Stimulated activated CD8-positive, alpha-beta memory T cell treated with anti-CD3 and anti-CD28 coated beads, Interleukin-12 subunit alpha, Interleukin-12 subunit beta, amount 100 ng/mL, for 1 hour (primary cell): ENCODE data around the gene P3H2.
"Not testable (repeated sequence)": the region's sequence is repeated elsewhere in the genome, so short reads cannot be mapped to it uniquely, and the experiment has no call there.

ENCODE experiments used
- DNase-seq: peaks from one replicate; pipeline ENCODE4 v3.0.0-alpha.2; 2020; ENCODE audit warnings: low read depth

Gene P3H2

DNA sequence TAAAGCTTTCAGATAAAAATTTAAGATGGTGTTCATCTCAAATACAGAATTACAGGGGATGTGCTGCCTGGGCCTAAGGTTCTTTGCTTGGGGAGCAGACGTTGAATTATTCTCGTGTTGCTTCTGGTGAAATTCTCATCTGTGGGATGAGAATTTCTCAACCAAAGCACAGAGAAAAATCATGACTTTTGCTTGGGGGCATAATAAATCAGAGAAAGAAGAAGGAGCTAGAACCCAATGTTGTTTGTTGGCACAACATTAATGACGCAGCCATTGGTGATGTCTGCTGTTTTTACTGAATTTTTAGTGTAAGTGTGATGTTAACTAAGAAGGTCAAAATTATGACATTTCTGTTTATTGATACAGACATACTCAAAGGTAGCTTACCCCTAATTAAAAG is 35.7 kb downstream of the P3H2 start:
- DNase-seq = no peak

DNA sequence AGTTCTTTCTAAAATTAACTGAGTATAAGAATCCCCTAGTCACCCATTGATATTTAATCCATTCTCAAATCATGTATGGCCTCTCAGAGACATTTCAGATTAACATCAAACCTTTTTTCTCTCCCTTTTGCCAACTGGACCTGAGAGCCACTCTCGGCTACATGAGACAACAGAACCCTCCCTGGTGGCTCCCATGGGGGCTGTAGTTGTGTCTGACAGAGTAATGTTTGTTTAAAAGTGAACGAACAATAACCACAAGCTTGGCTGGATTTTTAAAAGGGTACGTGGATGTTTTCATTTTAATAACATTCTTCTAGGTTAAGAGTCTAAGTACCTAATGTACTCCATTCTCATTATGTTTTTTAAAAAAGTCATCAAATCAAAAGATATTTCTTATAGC is 37.1 kb downstream of the P3H2 start:
- DNase-seq = no peak

DNA sequence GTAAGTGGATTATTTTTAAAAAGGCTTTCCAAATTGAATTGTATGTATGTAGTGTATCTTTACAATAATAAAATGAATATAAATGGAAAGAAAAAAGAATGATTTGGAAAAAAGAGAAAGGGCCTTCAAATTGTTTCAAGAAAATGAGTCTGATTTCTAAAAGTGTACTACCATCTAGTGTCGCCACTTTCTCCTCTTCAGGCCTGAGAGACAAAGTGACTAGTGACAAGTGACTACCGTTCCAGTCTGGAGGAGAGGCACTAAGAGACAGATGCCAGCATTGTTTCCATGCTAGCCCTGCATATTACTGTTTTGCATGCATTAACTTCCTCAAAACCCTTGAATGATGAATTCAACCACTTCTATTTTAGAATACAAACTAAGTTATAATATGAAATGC is 39.3 kb downstream of the P3H2 start:
- DNase-seq = no peak

GRCh38 chr3:190079173-190079572 is 41.5 kb downstream of the P3H2 start:
- DNase-seq = not testable (repeated sequence)

GRCh38 chr3:190077395-190078045 is 43.2 kb downstream of the P3H2 start:
- no peak for DNase-seq

GRCh38 chr3:190076601-190077394 is 43.9 kb downstream of the P3H2 start:
- DNase-seq = no peak

- DNase-seq = no peak
Observed at GRCh38 chr3:190076136-190076535, 44.6 kb downstream of the P3H2 start.

DNA sequence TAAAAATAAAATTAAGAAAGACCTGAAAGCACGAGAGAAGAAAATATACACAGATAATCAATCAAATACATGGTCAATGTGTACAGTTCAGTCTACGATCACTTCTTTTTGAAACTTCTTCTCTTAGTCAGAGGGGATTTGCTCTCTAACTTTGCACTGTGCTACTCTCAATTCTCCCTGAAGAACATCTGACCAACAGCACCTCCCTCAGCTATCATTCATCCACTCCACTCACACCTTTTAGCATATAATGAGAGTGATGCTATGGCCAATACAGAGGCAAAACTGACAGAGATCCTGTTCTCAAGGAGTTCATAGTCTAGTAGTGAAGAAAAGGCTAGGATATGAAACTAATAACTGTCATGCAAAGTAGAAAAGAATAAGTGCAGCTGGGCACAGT is 45.9 kb downstream of the P3H2 start:
- DNase-seq = no peak

- no peak for DNase-seq
Observed at GRCh38 chr3:190073264-190074008, 47.3 kb downstream of the P3H2 start.

DNA sequence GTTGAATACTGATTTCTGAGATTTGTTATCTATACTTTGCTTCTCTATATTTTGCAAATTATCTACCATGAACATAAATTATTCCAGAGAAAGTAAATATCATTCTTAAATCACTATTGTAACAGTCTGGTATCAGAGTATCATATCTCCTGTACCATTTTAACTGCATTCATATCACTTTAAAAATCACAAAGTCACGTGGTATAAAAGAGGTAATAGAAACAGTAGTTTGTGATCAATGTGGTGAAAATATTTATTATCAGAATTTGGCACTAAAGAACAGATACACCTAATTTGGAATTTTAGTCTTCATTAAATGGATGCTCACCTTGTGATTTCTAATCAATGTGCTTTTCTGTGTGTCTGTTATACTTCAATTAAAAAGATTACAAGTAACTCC is 47.8 kb downstream of the P3H2 start:
- DNase-seq = no peak

- not testable (repeated sequence) for DNase-seq
Observed at GRCh38 chr3:190071921-190072320, 48.8 kb downstream of the P3H2 start.

GRCh38 chr3:190070622-190071347 is 49.9 kb downstream of the P3H2 start:
- DNase-seq = no peak

GRCh38 chr3:190065204-190065603 is 55.5 kb downstream of the P3H2 start:
- no peak for DNase-seq

DNA sequence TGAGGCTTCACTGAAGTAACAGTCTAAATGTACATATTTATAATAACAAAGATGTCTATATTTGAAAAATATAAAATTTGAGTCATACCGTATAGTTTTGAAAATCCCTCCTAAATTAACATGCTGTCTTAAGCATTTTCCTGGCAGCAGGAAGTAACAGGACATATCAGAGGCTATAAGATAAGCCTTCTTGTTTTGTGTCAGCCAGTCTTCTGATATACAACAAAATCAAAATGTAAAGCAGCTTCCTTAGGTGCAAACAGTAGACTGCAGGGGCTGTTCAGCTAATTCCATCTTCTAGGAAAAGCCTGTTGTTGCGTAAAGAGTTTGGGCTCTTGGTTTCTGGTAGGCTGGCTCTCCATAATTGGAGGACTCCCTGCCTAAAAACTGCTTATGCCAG is 56.0 kb downstream of the P3H2 start:
- DNase-seq = no peak

DNA sequence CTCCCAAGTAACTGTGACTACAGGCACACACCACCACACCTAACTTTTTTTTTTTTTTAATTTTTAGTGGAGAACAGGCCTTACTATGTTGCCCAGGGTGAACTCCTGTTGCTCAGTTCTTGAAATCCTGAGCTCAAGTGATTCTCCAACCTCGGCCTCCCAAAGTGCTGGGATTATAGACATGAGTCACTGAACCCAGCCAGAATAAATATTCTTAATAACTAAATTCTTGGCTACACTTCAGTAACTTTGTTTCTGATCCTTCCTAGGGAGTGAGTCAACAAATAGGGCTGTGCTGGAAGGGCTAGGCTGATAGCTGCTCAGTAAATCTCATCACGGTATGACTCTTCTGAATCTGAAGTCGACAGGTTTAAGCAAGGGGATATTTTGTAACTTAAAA is 56.6 kb downstream of the P3H2 start:
- no peak for DNase-seq

DNA sequence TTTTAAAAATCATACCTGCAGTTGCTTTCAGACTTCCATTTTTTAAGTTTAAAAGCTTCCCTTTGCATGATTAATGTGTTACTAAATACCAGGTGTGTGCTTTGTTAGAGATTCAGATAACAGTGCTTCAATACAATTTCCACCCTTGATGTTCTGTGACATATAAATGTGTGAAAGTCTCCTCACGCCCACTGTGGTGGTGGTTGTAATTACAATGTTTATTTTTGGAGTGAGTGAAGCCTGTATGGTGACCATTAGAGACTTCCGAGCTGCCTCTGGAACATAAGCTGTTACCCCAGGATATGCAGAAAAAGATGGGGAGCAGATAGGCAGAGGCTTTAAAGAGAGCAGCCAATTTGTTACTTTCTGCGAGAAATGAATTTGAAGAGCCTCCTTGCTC is 57.2 kb downstream of the P3H2 start:
- no peak for DNase-seq

- no peak for DNase-seq
Observed at GRCh38 chr3:190060192-190060775, 60.4 kb downstream of the P3H2 start.

- no peak for DNase-seq
Observed at GRCh38 chr3:190059242-190059590, 61.5 kb downstream of the P3H2 start.

DNA sequence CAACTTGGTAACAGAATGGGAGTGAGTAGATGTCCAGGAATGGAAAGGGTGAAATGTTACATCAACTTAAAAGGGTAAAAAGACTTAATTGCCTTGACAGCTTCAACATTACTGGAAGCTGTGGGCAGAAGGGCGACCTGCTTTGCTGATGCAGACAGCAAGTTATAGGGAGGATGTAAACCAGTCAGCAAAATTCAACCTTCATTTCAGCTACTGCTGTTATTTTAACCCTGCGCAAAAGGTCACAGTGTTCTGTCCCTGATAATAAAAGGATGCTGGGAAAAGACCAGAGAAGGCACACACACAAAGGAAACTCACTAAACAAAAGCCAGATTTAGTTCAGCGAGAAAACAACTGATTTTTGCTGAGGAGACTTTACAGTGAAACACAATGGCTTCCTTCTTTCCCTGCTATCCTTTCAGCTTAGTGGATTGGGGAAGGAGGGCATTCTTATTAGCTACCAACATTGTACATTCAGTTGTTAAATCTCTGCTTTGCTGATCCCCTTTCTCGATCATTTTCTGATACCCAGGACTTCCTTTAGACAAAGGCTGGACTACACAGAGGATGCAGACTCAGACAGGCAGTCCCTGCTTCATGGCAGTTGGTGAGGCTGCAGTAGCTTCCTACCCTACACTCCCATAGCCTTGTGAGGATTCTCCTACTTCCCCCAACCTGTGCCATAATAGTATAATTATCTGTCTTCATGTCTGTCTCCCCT is 62.0 kb downstream of the P3H2 start:
- no peak for DNase-seq

DNA sequence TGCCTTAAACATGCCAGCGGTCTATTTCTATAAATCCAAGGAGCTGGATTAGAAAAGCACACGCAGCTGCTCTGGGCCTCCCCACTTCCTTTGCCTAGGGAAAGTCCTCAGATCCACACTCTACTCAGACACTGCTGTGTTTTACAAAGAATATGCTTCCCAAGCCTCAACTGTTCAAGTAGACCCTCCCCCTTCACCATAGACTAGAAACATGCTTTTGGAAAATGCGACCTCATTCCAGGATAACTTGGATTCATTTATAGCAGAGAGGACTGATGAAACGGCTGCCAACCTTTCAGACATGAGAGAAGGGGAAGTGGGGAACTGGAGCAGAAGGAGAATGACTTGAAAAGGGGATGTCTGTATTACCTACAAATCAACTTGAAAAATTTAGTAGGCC is 64.0 kb downstream of the P3H2 start:
- no peak for DNase-seq

- no peak for DNase-seq
Observed at GRCh38 chr3:190055773-190056172, 64.9 kb downstream of the P3H2 start.
